ENCODE data around the gene EHBP1.

The EHBP1 gene

DNA sequence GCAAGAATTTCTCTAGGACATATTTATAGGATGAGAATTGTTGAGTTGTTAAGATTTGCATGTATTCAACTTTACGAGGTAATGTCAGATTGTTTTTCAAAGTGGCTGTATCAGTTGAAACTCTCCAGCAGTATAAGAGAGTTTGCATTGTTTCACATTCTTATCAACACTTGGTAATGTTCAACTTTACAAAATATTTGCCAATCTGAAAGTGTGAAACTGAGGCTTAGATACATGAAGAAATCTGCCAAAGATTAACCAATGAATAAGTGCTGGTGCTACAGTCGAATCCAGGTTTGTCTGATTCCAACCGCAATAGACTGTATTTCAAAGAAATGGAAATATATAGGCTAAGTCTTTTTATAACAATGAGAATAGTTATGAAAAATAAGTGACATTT is 117.0 kb downstream of the EHBP1 start:
- DNase-seq (ENCODE audit: low spot score) = no peak

DNA sequence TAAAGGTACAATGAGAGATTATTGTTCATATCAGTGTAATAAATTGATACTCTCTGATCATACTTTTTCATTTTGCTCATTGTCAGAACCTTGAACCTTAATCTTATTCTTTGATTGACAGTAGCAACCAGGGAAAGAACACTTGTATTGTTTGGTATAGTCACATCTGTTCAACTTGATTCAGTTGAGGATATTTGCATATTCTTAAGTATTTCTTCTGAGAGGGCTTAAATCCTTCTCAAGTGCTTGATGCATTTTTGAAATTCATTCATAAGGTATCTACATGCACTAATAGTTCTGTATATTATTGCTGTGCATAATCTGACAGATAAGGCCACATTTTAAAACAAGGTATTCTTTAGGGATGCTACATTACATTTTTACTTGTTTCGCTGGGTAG is 118.9 kb downstream of the EHBP1 start:
- no peak for DNase-seq (ENCODE audit: low spot score)

GRCh38 chr2:62826141-62826540 is 120.6 kb downstream of the EHBP1 start:
- no peak for DNase-seq (ENCODE audit: low spot score)

- no peak for DNase-seq (ENCODE audit: low spot score)
These were observed 121.6 kb downstream of the EHBP1 start for GRCh38 chr2:62826953-62827675.

DNA sequence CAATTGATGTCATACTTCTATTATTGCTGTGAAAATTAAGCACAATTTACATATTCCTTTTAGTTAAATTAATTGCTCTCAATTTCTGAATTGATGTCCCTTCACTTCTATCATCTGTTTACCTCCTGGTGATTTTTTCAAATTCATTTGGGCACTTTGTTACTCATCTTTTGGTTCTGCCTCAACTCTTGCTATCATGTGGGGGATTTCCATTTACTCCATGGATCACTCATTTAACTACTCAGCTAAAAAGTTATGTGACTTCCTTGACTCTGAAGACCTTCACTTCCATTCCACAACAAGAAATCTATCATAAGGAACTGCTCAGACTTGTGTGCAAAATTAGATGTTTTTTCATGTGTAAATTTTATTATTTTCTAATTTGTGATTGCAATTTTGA is 126.2 kb downstream of the EHBP1 start:
- no peak for DNase-seq (ENCODE audit: low spot score)

GRCh38 chr2:62844311-62845090 is 139.0 kb downstream of the EHBP1 start:
- DNase-seq (ENCODE audit: low spot score) = no peak

- no peak for DNase-seq (ENCODE audit: low spot score)
These were observed 139.7 kb downstream of the EHBP1 start for GRCh38 chr2:62845256-62845655.

GRCh38 chr2:62852254-62852653 is 146.7 kb downstream of the EHBP1 start:
- DNase-seq (ENCODE audit: low spot score) = no peak

- no peak for DNase-seq (ENCODE audit: low spot score)
These were observed 149.3 kb downstream of the EHBP1 start for GRCh38 chr2:62854600-62855514.

DNA sequence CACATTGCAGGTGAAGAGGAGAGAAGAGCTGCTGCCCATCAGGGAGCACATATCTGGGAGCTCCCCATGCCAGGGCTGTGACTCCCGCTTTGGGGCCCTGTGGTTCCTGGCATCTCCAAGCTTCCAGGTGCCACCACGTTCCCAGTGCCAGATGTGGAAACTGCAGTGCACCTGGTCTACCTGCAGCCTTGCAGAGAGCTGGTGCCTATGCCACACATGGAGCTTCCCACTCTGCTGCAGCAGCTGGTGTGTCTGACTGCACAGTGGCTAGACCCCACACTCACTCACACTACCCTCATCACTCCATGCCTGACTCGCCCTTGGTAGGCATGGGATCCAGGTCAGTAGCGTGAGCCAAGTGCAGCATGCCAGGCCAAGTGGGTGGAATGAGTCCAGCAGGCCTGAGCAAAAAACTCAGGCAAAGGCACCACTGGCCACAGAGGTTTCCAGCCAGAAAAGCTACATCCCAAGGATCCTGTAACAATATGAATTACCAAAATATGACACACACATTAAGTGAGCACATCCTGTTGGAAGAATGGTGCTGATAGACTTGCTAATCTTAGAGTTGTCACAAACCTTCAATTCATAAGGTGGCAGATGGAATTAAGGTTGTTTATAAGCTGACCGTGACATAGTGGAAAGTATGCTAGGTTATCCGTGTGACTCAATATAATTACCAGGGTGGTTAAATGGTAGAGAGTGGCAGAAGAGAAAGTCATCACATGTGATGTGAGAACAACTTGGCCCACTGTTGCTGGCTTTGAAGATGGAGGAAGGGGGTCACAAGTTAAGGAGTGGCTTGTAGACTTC is 150.9 kb downstream of the EHBP1 start:
- DNase-seq (ENCODE audit: low spot score) = no peak

DNA sequence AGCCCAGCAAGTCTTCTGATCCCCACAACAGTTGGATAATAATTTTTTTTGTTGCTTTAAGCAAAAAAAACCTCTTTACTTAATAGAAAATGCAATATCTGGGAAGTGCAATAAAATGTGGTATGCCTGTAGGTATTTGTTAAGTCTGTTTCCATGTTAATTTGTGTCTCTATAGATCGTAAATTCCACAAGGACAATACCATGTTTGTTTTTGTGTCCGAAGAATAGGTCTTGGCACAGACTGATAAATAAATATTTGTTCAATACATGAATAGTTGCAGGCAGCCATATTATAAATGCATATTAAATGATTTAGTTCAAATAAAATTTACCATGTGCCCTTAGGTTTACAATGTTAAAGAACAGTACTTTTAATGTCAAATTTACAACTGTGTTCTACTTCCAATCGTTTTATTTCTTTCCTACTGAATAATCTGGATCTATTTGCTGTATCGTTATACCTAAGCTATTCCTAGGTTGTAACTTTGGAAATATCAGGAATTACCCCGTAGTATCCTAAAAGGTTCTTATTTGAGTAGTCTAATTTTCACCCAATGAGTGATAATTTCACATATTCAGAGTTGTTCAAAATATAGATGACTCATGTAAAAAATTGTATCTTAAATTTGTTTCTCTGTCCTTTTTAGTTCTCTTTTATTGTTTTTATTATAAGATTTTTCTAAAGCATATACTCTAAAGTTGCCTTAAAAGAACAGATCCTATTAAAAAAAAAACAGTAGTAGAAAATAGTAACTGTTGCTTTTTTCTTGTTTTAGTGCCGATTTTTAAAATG is 151.8 kb downstream of the EHBP1 start:
- no peak for DNase-seq (ENCODE audit: low spot score)

GRCh38 chr2:62858231-62858832 is 152.8 kb downstream of the EHBP1 start:
- DNase-seq (ENCODE audit: low spot score) = no peak

DNA sequence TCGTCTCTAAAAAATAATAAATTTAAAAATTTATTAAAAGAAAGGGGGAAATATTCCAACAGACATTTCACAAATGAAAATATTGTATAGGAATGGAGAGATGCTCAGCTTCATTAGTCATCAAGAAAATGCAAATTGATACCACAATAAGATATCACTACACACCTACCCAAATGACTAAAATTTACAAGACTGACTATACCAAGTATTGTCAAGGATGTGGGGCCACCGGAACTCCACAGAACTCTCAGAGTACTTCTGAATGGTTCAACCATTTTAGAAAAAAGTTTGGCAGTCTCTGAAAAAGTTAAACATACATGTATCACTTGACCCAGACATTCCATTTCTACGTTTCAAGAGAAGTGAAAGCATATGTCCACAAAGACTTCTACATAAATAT is 163.4 kb downstream of the EHBP1 start:
- no peak for DNase-seq (ENCODE audit: low spot score)

DNA sequence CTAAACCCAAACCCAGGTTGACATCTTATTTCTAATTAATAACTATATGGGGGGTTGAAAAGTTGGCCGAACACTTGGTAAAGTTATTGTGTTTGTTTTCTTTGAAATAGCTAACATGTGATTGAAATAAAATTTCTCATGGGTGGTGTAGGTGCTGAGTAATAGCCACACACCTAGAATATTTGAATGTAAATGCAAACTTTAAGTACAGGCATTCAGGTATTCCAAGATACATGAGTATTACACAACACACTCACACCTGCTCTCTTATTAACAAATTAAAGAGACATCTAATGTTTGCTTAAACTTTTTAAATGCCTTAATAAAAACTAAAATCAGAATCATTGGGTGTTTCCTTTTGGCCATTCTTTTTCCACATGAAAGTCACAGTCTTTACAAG is 165.5 kb downstream of the EHBP1 start:
- DNase-seq (ENCODE audit: low spot score) = no peak

GRCh38 chr2:62871506-62871905 is 166.0 kb downstream of the EHBP1 start:
- DNase-seq (ENCODE audit: low spot score) = no peak

DNA sequence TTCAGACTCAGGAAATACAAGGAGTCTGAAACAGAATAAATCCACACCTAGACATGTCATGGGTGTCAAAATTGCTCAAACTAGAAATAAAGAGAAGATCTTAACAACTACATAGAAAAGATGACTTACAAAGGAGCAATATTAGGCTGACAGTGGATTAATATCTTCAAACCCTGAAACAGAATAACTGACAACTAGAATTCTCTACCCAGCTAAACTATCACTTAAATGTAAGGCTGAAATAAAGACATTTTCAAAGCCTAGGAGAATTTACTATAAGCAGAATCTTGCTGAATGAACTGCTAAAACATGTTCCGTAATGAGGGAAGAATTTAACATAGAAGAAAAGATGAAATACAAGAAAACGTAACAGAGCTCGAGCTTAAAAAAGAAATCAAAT is 168.1 kb downstream of the EHBP1 start:
- DNase-seq (ENCODE audit: low spot score) = no peak

- no peak for DNase-seq (ENCODE audit: low spot score)
These were observed 169.4 kb downstream of the EHBP1 start for GRCh38 chr2:62874881-62875383.

- no peak for DNase-seq (ENCODE audit: low spot score)
These were observed 175.8 kb downstream of the EHBP1 start for GRCh38 chr2:62881162-62881795.

GRCh38 chr2:62883629-62884028 is 178.1 kb downstream of the EHBP1 start:
- DNase-seq (ENCODE audit: low spot score) = no peak

GRCh38 chr2:62884086-62884485 is 178.6 kb downstream of the EHBP1 start:
- no peak for DNase-seq (ENCODE audit: low spot score)

Data from left forelimb (tissue), 1 donor.